WTC11 (cell line): Measurements from ENCODE around the gene TMPRSS6. TPM values are rescaled to one million over a fixed set of nuclear protein-coding genes. Genes with fewer than 3 reads are reported as not detected.

Experiments
- ATAC-seq: fragments of 200-7000 bp; cut with Tn5 transposase; 2 replicates; pipeline ENCODE4 v1.10.0; 2021; ENCODE audit warnings: mild to moderate bottlenecking, moderate library complexity
- CTCF ChIA-PET: fragments of 300-600 bp; sonication (Branson Sonifier 250); formaldehyde crosslinking; loops from one replicate; lab custom pipeline; 2021; ENCODE audit warnings: antibody characterized with exemption; lab: Charles Lee
- POLR2A ChIA-PET: fragments of 350-600 bp; sonication (Branson Sonifier 250); formaldehyde crosslinking; loops from one replicate; lab custom pipeline; 2021; ENCODE audit warnings: antibody characterized with exemption; lab: Charles Lee
- DNase-seq: peaks from one replicate; pipeline ENCODE4 v3.0.0; 2021; ENCODE audit warnings: low spot score
- H3K27ac Mint-ChIP-seq: 2 replicates; pipeline ENCODE4 v1.8.0; 2021; ENCODE audit warnings: mixed read lengths
- H3K27me3 Mint-ChIP-seq: 2 replicates; pipeline ENCODE4 v1.8.0; 2021; ENCODE audit warnings: low read depth, mild to moderate bottlenecking, moderate library complexity, mixed read lengths
- H3K36me3 Mint-ChIP-seq: 2 replicates; pipeline ENCODE4 v1.8.0; 2021; ENCODE audit warnings: mixed read lengths
- H3K4me1 Mint-ChIP-seq: 2 replicates; pipeline ENCODE4 v1.8.0; 2022; ENCODE audit warnings: mixed read lengths
- H3K4me3 Mint-ChIP-seq: 2 replicates; pipeline ENCODE4 v1.8.0; 2021; ENCODE audit warnings: mild to moderate bottlenecking, moderate library complexity, mixed read lengths
- H3K9me3 Mint-ChIP-seq: 2 replicates; pipeline ENCODE4 v1.8.0; 2021; ENCODE audit warnings: mixed read lengths
- CREM ChIP-seq: sonication (generic); formaldehyde crosslinking; IDR thresholded peaks from 2 replicates; pipeline ENCODE4 v1.8.1; 2022; ENCODE audit warnings: mild to moderate bottlenecking, missing genetic modification reagents, moderate library complexity
- FOXK1 ChIP-seq: sonication (generic); formaldehyde crosslinking; IDR thresholded peaks from 2 replicates; pipeline ENCODE4 v1.8.0; 2022; ENCODE audit warnings: mild to moderate bottlenecking, moderate library complexity, missing genetic modification reagents
- FOXP1 ChIP-seq: sonication (generic); formaldehyde crosslinking; IDR thresholded peaks from 2 replicates; pipeline ENCODE4 v1.8.0; 2022; ENCODE audit warnings: missing genetic modification reagents, mild to moderate bottlenecking, moderate library complexity, borderline replicate concordance
- IRF2 ChIP-seq: sonication (generic); formaldehyde crosslinking; IDR thresholded peaks from 2 replicates; pipeline ENCODE4 v1.8.0; 2022; ENCODE audit warnings: low read depth, missing genetic modification reagents, borderline replicate concordance
- NR2C2 ChIP-seq: sonication (generic); formaldehyde crosslinking; IDR thresholded peaks from 2 replicates; pipeline ENCODE4 v1.8.0; 2022; ENCODE audit warnings: mild to moderate bottlenecking, missing genetic modification reagents
- STAT6 ChIP-seq: sonication (generic); formaldehyde crosslinking; conservative IDR thresholded peaks from 2 replicates; pipeline ENCODE4 v1.8.1; 2023; ENCODE audit warnings: mild to moderate bottlenecking, low read depth, missing genetic modification reagents, moderate library complexity
- TP53 ChIP-seq: sonication (generic); formaldehyde crosslinking; IDR thresholded peaks from 2 replicates; pipeline ENCODE4 v1.8.1; 2023; ENCODE audit warnings: mild to moderate bottlenecking, missing genetic modification reagents
- ZNF532 ChIP-seq: fragments of 250-450 bp; sonication (Bioruptor Pico); IDR thresholded peaks from 2 replicates; pipeline ENCODE4 v1.9.0; 2021; ENCODE audit warnings: mild to moderate bottlenecking, borderline replicate concordance
- ZNF671 ChIP-seq: fragments of 250-450 bp; sonication (Bioruptor Pico); IDR thresholded peaks from 2 replicates; pipeline ENCODE4 v1.8.0; 2021; ENCODE audit warnings: mild to moderate bottlenecking
- total RNA-seq: library from RNA; stranded (reverse); gene quantifications from 3 replicates; pipeline ENCODE4 v1.2.3, GENCODE V29; 2021
- TF ChIP-seq, protein P1 (sequence below): sonication (generic); formaldehyde crosslinking; IDR thresholded peaks from 2 replicates; pipeline ENCODE4 v1.8.1; 2023; ENCODE audit warnings: mild to moderate bottlenecking, moderate library complexity, missing genetic modification reagents
- TF ChIP-seq, protein P2 (sequence below): sonication (generic); formaldehyde crosslinking; conservative IDR thresholded peaks from 2 replicates; pipeline ENCODE4 v1.8.1; 2022; ENCODE audit warnings: mild to moderate bottlenecking, missing genetic modification reagents
- TF ChIP-seq, protein P3 (sequence below): fragments of 200-600 bp; IDR thresholded peaks from 2 replicates; pipeline ENCODE4 v1.8.0; 2022; ENCODE audit warnings: antibody characterized with exemption
- TF ChIP-seq, protein P4 (sequence below): sonication (generic); formaldehyde crosslinking; IDR thresholded peaks from 2 replicates; pipeline ENCODE4 v1.8.0; 2022; ENCODE audit warnings: missing genetic modification reagents
- TF ChIP-seq, protein P5 (sequence below): sonication (generic); formaldehyde crosslinking; IDR thresholded peaks from 2 replicates; pipeline ENCODE4 v1.8.1; 2023; ENCODE audit warnings: mild to moderate bottlenecking, missing genetic modification reagents

Gene TMPRSS6
- total RNA-seq, 1 experiment from 2014 or later, result 0.11 TPM

DNA sequence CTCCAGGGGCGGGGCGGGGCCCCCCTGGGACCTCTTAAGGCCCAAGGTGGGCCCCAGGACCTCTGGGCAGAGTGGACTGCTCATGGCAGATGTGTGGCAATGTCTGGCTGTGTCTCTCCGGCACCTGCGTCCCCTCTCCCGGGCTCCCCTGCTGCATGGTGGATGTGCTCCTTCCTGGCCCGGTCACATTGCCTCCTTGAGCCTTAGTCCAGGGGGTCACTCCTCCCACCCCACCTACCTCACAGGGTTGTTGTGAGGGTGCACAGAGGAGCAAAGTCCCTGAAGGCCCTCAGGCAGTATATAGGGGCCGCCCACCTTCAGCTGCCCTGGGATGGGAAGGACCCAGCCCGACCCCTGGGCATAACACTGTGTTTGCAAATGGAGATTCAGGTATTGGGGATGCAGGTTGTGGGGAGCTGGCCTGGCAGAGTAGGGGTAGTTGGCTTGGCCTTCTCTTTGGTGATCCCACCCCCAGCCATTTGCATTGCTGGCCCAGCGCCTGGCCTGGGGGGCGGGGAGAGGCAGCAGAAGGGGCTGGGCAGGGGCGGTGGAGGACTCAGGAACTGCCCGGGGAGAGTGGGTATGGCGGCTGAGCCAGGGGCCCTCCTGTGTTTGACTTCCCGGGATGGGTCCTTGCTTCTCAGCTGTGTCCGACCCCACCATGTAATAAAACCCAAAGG lies 46.7 kb downstream of the TMPRSS6 start:
- Mint-ChIP-seq H3K27me3 (peaks cover 27% of the 10 kb centered on the region), H3K36me3 (0 out of 2 replicates have a peak, but pooled peaks cover under 1% of the 10 kb centered on the region), H3K27ac (0 out of 2 replicates have a peak overlapping the region, but pooled peaks have one; percentile 41), H3K9me3 (no peaks in the 10 kb centered on the region), H3K4me1 (peaks cover 17% of the 10 kb centered on the region), H3K4me3 (peak overlapping the region; percentile 8; the same call in 1 of the 2 replicates)
- ATAC-seq, result peak; percentile 21
- ChIA-PET POLR2A (interaction anchor here (0.6 kb wide), 1 partner anchor 1472 kb away, joined by 3 read pairs; no protein-coding TSS in a partner anchor), CTCF (interaction anchor here (0.8 to 1.6 kb wide), 4 partner anchors 16 to 196 kb away, joined by 3 to 4 read pairs (median 3); no protein-coding TSS in a partner anchor)
- peak; percentile 33 for DNase-seq
- TF ChIP-seq, protein P1, sequence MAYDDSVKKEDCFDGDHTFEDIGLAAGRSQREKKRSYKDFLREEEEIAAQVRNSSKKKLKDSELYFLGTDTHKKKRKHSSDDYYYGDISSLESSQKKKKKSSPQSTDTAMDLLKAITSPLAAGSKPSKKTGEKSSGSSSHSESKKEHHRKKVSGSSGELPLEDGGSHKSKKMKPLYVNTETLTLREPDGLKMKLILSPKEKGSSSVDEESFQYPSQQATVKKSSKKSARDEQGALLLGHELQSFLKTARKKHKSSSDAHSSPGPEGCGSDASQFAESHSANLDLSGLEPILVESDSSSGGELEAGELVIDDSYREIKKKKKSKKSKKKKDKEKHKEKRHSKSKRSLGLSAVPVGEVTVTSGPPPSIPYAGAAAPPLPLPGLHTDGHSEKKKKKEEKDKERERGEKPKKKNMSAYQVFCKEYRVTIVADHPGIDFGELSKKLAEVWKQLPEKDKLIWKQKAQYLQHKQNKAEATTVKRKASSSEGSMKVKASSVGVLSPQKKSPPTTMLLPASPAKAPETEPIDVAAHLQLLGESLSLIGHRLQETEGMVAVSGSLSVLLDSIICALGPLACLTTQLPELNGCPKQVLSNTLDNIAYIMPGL (CRISPR knock-in tag), result no peak
- TF ChIP-seq, protein P2, sequence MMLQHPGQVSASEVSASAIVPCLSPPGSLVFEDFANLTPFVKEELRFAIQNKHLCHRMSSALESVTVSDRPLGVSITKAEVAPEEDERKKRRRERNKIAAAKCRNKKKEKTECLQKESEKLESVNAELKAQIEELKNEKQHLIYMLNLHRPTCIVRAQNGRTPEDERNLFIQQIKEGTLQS (CRISPR knock-in tag), result no peak
- TF ChIP-seq STAT6 (CRISPR knock-in tag), result no peak
- 0 out of 2 replicates have a peak, but pooled peaks have one; percentile 21 for TF ChIP-seq FOXP1 (CRISPR knock-in tag)

GRCh38 chr22:37062376-37062675 lies 47.2 kb downstream of the TMPRSS6 start:
- Mint-ChIP-seq H3K4me3 (no peak overlapping the region), H3K27me3 (peaks cover 22% of the 10 kb centered on the region), H3K9me3 (no peaks in the 10 kb centered on the region), H3K4me1 (peaks cover 17% of the 10 kb centered on the region), H3K36me3 (peaks cover 4% of the 10 kb centered on the region; the same call in 1 of the 2 replicates), H3K27ac (no peak overlapping the region)
- ChIA-PET POLR2A (interaction anchor here (0.6 kb wide), 1 partner anchor 1471 kb away, joined by 3 read pairs; no protein-coding TSS in a partner anchor), CTCF (interaction anchor here (1.0 to 1.6 kb wide), 4 partner anchors 11 to 410 kb away, joined by 3 to 4 read pairs (median 3); partner anchors contain the start of gene KCTD17)
- DNase-seq (no peak), ATAC-seq (no peak)
- TF ChIP-seq CREM (CRISPR knock-in tag), result no peak
- no peak for TF ChIP-seq TP53
- TF ChIP-seq, protein P3, sequence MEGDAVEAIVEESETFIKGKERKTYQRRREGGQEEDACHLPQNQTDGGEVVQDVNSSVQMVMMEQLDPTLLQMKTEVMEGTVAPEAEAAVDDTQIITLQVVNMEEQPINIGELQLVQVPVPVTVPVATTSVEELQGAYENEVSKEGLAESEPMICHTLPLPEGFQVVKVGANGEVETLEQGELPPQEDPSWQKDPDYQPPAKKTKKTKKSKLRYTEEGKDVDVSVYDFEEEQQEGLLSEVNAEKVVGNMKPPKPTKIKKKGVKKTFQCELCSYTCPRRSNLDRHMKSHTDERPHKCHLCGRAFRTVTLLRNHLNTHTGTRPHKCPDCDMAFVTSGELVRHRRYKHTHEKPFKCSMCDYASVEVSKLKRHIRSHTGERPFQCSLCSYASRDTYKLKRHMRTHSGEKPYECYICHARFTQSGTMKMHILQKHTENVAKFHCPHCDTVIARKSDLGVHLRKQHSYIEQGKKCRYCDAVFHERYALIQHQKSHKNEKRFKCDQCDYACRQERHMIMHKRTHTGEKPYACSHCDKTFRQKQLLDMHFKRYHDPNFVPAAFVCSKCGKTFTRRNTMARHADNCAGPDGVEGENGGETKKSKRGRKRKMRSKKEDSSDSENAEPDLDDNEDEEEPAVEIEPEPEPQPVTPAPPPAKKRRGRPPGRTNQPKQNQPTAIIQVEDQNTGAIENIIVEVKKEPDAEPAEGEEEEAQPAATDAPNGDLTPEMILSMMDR, result no peak
- no peak for TF ChIP-seq FOXK1 (CRISPR knock-in tag)
- TF ChIP-seq ZNF671 (CRISPR knock-in tag), result no peak
- no peak for TF ChIP-seq ZNF532 (CRISPR knock-in tag)
- TF ChIP-seq, protein P4, sequence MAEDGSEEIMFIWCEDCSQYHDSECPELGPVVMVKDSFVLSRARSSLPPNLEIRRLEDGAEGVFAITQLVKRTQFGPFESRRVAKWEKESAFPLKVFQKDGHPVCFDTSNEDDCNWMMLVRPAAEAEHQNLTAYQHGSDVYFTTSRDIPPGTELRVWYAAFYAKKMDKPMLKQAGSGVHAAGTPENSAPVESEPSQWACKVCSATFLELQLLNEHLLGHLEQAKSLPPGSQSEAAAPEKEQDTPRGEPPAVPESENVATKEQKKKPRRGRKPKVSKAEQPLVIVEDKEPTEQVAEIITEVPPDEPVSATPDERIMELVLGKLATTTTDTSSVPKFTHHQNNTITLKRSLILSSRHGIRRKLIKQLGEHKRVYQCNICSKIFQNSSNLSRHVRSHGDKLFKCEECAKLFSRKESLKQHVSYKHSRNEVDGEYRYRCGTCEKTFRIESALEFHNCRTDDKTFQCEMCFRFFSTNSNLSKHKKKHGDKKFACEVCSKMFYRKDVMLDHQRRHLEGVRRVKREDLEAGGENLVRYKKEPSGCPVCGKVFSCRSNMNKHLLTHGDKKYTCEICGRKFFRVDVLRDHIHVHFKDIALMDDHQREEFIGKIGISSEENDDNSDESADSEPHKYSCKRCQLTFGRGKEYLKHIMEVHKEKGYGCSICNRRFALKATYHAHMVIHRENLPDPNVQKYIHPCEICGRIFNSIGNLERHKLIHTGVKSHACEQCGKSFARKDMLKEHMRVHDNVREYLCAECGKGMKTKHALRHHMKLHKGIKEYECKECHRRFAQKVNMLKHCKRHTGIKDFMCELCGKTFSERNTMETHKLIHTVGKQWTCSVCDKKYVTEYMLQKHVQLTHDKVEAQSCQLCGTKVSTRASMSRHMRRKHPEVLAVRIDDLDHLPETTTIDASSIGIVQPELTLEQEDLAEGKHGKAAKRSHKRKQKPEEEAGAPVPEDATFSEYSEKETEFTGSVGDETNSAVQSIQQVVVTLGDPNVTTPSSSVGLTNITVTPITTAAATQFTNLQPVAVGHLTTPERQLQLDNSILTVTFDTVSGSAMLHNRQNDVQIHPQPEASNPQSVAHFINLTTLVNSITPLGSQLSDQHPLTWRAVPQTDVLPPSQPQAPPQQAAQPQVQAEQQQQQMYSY (CRISPR knock-in tag), result no peak
- TF ChIP-seq, protein P5, sequence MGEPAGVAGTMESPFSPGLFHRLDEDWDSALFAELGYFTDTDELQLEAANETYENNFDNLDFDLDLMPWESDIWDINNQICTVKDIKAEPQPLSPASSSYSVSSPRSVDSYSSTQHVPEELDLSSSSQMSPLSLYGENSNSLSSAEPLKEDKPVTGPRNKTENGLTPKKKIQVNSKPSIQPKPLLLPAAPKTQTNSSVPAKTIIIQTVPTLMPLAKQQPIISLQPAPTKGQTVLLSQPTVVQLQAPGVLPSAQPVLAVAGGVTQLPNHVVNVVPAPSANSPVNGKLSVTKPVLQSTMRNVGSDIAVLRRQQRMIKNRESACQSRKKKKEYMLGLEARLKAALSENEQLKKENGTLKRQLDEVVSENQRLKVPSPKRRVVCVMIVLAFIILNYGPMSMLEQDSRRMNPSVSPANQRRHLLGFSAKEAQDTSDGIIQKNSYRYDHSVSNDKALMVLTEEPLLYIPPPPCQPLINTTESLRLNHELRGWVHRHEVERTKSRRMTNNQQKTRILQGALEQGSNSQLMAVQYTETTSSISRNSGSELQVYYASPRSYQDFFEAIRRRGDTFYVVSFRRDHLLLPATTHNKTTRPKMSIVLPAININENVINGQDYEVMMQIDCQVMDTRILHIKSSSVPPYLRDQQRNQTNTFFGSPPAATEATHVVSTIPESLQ (CRISPR knock-in tag), result no peak
- no peak for TF ChIP-seq NR2C2 (CRISPR knock-in tag)
- no peak for TF ChIP-seq IRF2 (CRISPR knock-in tag)
